Naive thymus-derived CD8-positive, alpha-beta T cell (primary cell): Measurements from ENCODE around the gene MAP3K21. TPM values are rescaled to one million over a fixed set of nuclear protein-coding genes. Genes with fewer than 3 reads are reported as not detected.

Experiments used
- ATAC-seq, 2 donors: fragments of 150-1000 bp; cut with Tn5 transposase in 1 of 2; sonication (Bioruptor Pico), chemical (Tn5 transposase) in 1 of 2; 1 replicate in 1 of 2; 2 replicates in 1 of 2; pipeline ENCODE4 v1.10.0; 2021; ENCODE audit warnings: mild to moderate bottlenecking in 2 of 2, moderate library complexity in 2 of 2
- POLR2A ChIA-PET: fragments of 350-600 bp; sonication (Branson Sonifier 250); formaldehyde crosslinking; loops from one replicate; lab custom pipeline; 2021; ENCODE audit warnings: antibody characterized with exemption; lab: Charles Lee
- DNase-seq, 10 donors: peaks; one replicate each; pipeline versions ENCODE4 v3.0.0 to v3.0.0-alpha.2; 2020 to 2022
- H3K27ac Mint-ChIP-seq, 10 donors: one replicate each; pipeline ENCODE4 v1.8.0; 2020 to 2022; ENCODE audit warnings: mild to moderate bottlenecking in 10 of 10, mixed read lengths in 10 of 10, moderate library complexity in 4 of 10, inconsistent platforms in 1 of 10
- H3K27me3 Mint-ChIP-seq, 5 donors: one replicate each; pipeline ENCODE4 v1.8.0; 2021 to 2022; ENCODE audit warnings: mixed read lengths in 5 of 5
- H3K36me3 Mint-ChIP-seq, 3 donors: one replicate each; pipeline ENCODE4 v1.8.0; 2020 to 2022; ENCODE audit warnings: mixed read lengths in 3 of 3, mild to moderate bottlenecking in 2 of 3, inconsistent platforms in 1 of 3
- H3K4me1 Mint-ChIP-seq, 4 donors: one replicate each; pipeline ENCODE4 v1.8.0; 2021 to 2022; ENCODE audit warnings: mixed read lengths in 4 of 4
- H3K4me3 Mint-ChIP-seq, 10 donors: one replicate each; pipeline ENCODE4 v1.8.0; 2020 to 2022; ENCODE audit warnings: mild to moderate bottlenecking in 10 of 10, mixed read lengths in 10 of 10, moderate library complexity in 6 of 10, inconsistent platforms in 1 of 10
- H3K9me3 Mint-ChIP-seq, 9 donors: one replicate each; pipeline ENCODE4 v1.8.0; 2020 to 2022; ENCODE audit warnings: mixed read lengths in 9 of 9, mild to moderate bottlenecking in 3 of 9, inconsistent platforms in 1 of 9, moderate library complexity in 1 of 9
- polyA plus RNA-seq, 3 donors: library from polyadenylated mRNA; unstranded; fragments of 300-500 nt; fragmentation: Illumina TruSeq; gene quantifications; one replicate each; pipeline ENCODE4 v1.2.3, GENCODE V29; 2021
- total RNA-seq, 8 experiments: library from RNA in 2 of 8; stranded (reverse) in 2 of 8; gene quantifications; one replicate each; pipeline ENCODE4 v1.2.3 and lab custom pipeline; 2021 to 2026

The MAP3K21 gene
- total and polyA plus RNA-seq, 5 experiments from 2014 or later: 0.06 to 1.4 (median 0.27) TPM

GRCh38 chr1:233364695-233365539 lies 37.4 kb downstream of the MAP3K21 start:
- H3K4me1 Mint-ChIP-seq: no peaks in the 10 kb centered on the region
- no peaks in the 10 kb centered on the region for H3K36me3 Mint-ChIP-seq
- no peaks in the 10 kb centered on the region for H3K9me3 Mint-ChIP-seq
- H3K27me3 Mint-ChIP-seq: peaks cover 0 to 10% (median 5%) of the 10 kb centered on the region in 5 donors
- H3K27ac Mint-ChIP-seq: peak overlapping the region in 1 of 10 donors; percentile 6
- no peak for ATAC-seq
- POLR2A ChIA-PET: no interaction called here
- H3K4me3 Mint-ChIP-seq: no peak overlapping the region
- no peak for DNase-seq

GRCh38 chr1:233366575-233366974 lies 39.1 kb downstream of the MAP3K21 start:
- Mint-ChIP-seq H3K27me3 (peaks cover 0 to 6% (median 4%) of the 10 kb centered on the region in 5 donors), H3K4me1 (no peaks in the 10 kb centered on the region)
- no peak for ATAC-seq

GRCh38 chr1:233367057-233367803 lies 39.7 kb downstream of the MAP3K21 start:
- no peaks in the 10 kb centered on the region for H3K4me1 Mint-ChIP-seq
- ATAC-seq: no peak

More at GRCh38 chr1:233366575-233366974, 39.1 kb downstream of the MAP3K21 start:
- no peak for DNase-seq
- Mint-ChIP-seq H3K27ac (no peak overlapping the region), H3K4me3 (no peak overlapping the region), H3K9me3 (no peaks in the 10 kb centered on the region), H3K36me3 (no peaks in the 10 kb centered on the region)
- POLR2A ChIA-PET: no interaction called here

GRCh38 chr1:233368106-233368788 lies 40.7 kb downstream of the MAP3K21 start:
- no peak overlapping the region for H3K4me3 Mint-ChIP-seq
- H3K9me3 Mint-ChIP-seq: no peaks in the 10 kb centered on the region
- ATAC-seq: no peak
- POLR2A ChIA-PET: no interaction called here
- H3K4me1 Mint-ChIP-seq: no peaks in the 10 kb centered on the region
- no peak overlapping the region for H3K27ac Mint-ChIP-seq
- DNase-seq: no peak
- H3K36me3 Mint-ChIP-seq: no peaks in the 10 kb centered on the region
- H3K27me3 Mint-ChIP-seq: peaks cover 0 to 6% (median 0%) of the 10 kb centered on the region in 5 donors

More at GRCh38 chr1:233367057-233367803, 39.7 kb downstream of the MAP3K21 start:
- no peak overlapping the region for H3K4me3 Mint-ChIP-seq
- peaks cover 0 to 6% (median 0%) of the 10 kb centered on the region in 5 donors for H3K27me3 Mint-ChIP-seq
- no peak overlapping the region for H3K27ac Mint-ChIP-seq
- H3K9me3 Mint-ChIP-seq: no peaks in the 10 kb centered on the region
- no peaks in the 10 kb centered on the region for H3K36me3 Mint-ChIP-seq
- POLR2A ChIA-PET: no interaction called here
- no peak for DNase-seq

GRCh38 chr1:233368789-233369130 lies 41.2 kb downstream of the MAP3K21 start:
- POLR2A ChIA-PET: no interaction called here
- Mint-ChIP-seq H3K4me1 (no peaks in the 10 kb centered on the region), H3K27me3 (peaks cover 0 to 6% (median 0%) of the 10 kb centered on the region in 5 donors), H3K9me3 (no peaks in the 10 kb centered on the region), H3K36me3 (no peaks in the 10 kb centered on the region), H3K4me3 (no peak overlapping the region), H3K27ac (no peak overlapping the region)
- DNase-seq: no peak
- ATAC-seq: no peak

GRCh38 chr1:233372218-233373120 lies 44.9 kb downstream of the MAP3K21 start:
- no peak for ATAC-seq
- peaks cover 0 to 1% (median 0%) of the 10 kb centered on the region in 5 donors for H3K27me3 Mint-ChIP-seq
- no peaks in the 10 kb centered on the region for H3K4me1 Mint-ChIP-seq
- H3K36me3 Mint-ChIP-seq: no peaks in the 10 kb centered on the region
- POLR2A ChIA-PET: no interaction called here
- no peak overlapping the region for H3K4me3 Mint-ChIP-seq
- H3K27ac Mint-ChIP-seq: no peak overlapping the region
- DNase-seq: no peak
- H3K9me3 Mint-ChIP-seq: no peaks in the 10 kb centered on the region

- DNase-seq (no peak), ATAC-seq (no peak)
- POLR2A ChIA-PET: no interaction called here
- no peak overlapping the region for H3K27ac Mint-ChIP-seq
- no peak overlapping the region for H3K4me3 Mint-ChIP-seq
- H3K36me3 Mint-ChIP-seq: no peaks in the 10 kb centered on the region
- H3K4me1 Mint-ChIP-seq: no peaks in the 10 kb centered on the region
- H3K27me3 Mint-ChIP-seq: peaks cover 0 to 1% (median 0%) of the 10 kb centered on the region in 5 donors
- H3K9me3 Mint-ChIP-seq: no peaks in the 10 kb centered on the region
These were observed 45.7 kb downstream of the MAP3K21 start for GRCh38 chr1:233373226-233373625.

- Mint-ChIP-seq H3K9me3 (no peaks in the 10 kb centered on the region), H3K4me3 (no peak overlapping the region), H3K27ac (no peak overlapping the region), H3K36me3 (no peaks in the 10 kb centered on the region), H3K4me1 (no peaks in the 10 kb centered on the region), H3K27me3 (no peaks in the 10 kb centered on the region)
- no peak for ATAC-seq
- DNase-seq: no peak
- POLR2A ChIA-PET: no interaction called here
These were observed 48.1 kb downstream of the MAP3K21 start for GRCh38 chr1:233375653-233376052.

- Mint-ChIP-seq H3K27me3 (no peaks in the 10 kb centered on the region), H3K9me3 (no peaks in the 10 kb centered on the region), H3K4me1 (no peaks in the 10 kb centered on the region), H3K36me3 (no peaks in the 10 kb centered on the region), H3K27ac (no peak overlapping the region), H3K4me3 (no peak overlapping the region)
- POLR2A ChIA-PET: no interaction called here
- ATAC-seq (no peak), DNase-seq (no peak)
These were observed 49.0 kb downstream of the MAP3K21 start for GRCh38 chr1:233376382-233377110.

- Mint-ChIP-seq H3K36me3 (peaks cover 0 to 12% (median 0%) of the 10 kb centered on the region in 3 donors), H3K27me3 (peaks cover 0 to 4% (median 0%) of the 10 kb centered on the region in 5 donors), H3K4me3 (no peak overlapping the region), H3K27ac (no peak overlapping the region), H3K4me1 (no peaks in the 10 kb centered on the region), H3K9me3 (peaks cover 0 to 9% (median 0%) of the 10 kb centered on the region in 9 donors)
- ATAC-seq (no peak), DNase-seq (no peak)
- POLR2A ChIA-PET: no interaction called here
These were observed 52.4 kb downstream of the MAP3K21 start for GRCh38 chr1:233379869-233380438.

GRCh38 chr1:233381806-233382205 lies 54.3 kb downstream of the MAP3K21 start:
- Mint-ChIP-seq H3K36me3 (peaks cover 0 to 12% (median 0%) of the 10 kb centered on the region in 3 donors), H3K4me3 (no peak overlapping the region), H3K9me3 (peaks cover 0 to 9% (median 0%) of the 10 kb centered on the region in 9 donors), H3K4me1 (no peaks in the 10 kb centered on the region), H3K27me3 (peaks cover 0 to 4% (median 0%) of the 10 kb centered on the region in 5 donors), H3K27ac (peak overlapping the region in 1 of 10 donors; percentile 33)
- DNase-seq (no peak), ATAC-seq (no peak)
- POLR2A ChIA-PET: no interaction called here
